Testis (tissue), 5 donors: Measurements from ENCODE around the gene PHF2. TPM values are rescaled to one million over a fixed set of nuclear protein-coding genes. Genes with fewer than 3 reads are reported as not detected.

ENCODE experiments used
- DNase-seq: peaks from one replicate; pipeline ENCODE4 v3.0.0-alpha.2; 2019
- H3K27ac ChIP-seq, 2 donors: fragments of 200-600 bp; sonication (generic); one replicate each; pipeline ENCODE4 v1.5.1; 2019
- H3K27me3 ChIP-seq: fragments of 200-600 bp; sonication (generic); one replicate; pipeline ENCODE4 v1.5.1; 2019
- H3K36me3 ChIP-seq: fragments of 200-600 bp; sonication (generic); one replicate; pipeline ENCODE4 v1.5.1; 2017; ENCODE audit warnings: low read depth; ENCODE audit errors: missing control alignments
- H3K4me1 ChIP-seq: fragments of 200-600 bp; sonication (generic); one replicate; pipeline ENCODE4 v1.5.1; 2019
- H3K4me3 ChIP-seq, 2 donors: fragments of 200-600 bp; sonication (generic); one replicate each; pipeline ENCODE4 v1.5.1; 2017 to 2019
- H3K9me3 ChIP-seq: fragments of 200-600 bp; sonication (generic); one replicate; pipeline ENCODE4 v1.5.1; 2017
- POLR2A ChIP-seq: fragments of 450-650 bp; IDR thresholded peaks from one replicate; pipeline ENCODE4 v1.6.1; 2017; ENCODE audit warnings: antibody characterized with exemption, mild to moderate bottlenecking, moderate library complexity
- WGBS, 2 donors: methylation state at CpG; one replicate each; pipeline ENCODE4 v1.1.5; 2018; 5-methylcytosine and 5-hydroxymethylcytosine counted together
- intact Hi-C: fragments of 100-400 bp; cut with DNase I; formaldehyde crosslinking; loops from one replicate; pipeline ENCODE4 v1.15.1; 2023; ENCODE audit warnings: low total_unique reads
- long read RNA-seq, 2 donors: transcript quantifications; one replicate each; lab custom pipeline, GENCODE V29; 2026
- polyA plus RNA-seq: library from polyadenylated mRNA; stranded (reverse); fragments of 350-450 nt; fragmentation: Illumina TruSeq; extraction: RNeasy Lipid Tissue Mini Kit (QIAGEN cat#74804); gene quantifications from one replicate; pipeline ENCODE4 v1.2.3, GENCODE V29; 2014; ENCODE audit warnings: low read depth, low replicate concordance; ENCODE audit not compliant: insufficient read depth
- total RNA-seq, 2 donors: library from RNA; depleted of rRNA; stranded (reverse); fragments of >200 nt; gene quantifications; one replicate each; pipeline ENCODE4 v1.2.3, GENCODE V29; 2016
- TF ChIP-seq, protein P1 (sequence below), 3 experiments: fragments of 450-650 bp in 2 of 3; fragments of 200-600 bp in 1 of 3; sonication (generic) in 1 of 3; IDR thresholded peaks; one replicate each; pipeline ENCODE4 v1.5.1; 2016 to 2019; ENCODE audit warnings: antibody characterized with exemption in 3 of 3, mild to moderate bottlenecking in 2 of 3, moderate library complexity in 1 of 3

The PHF2 gene
- total RNA-seq (10 to 100 TPM; 19.6 to 20.6 TPM), polyA plus RNA-seq (22.1 TPM)
- long read RNA-seq, donor 1, full-length matches to known transcripts, result 1 of 1 reads
- long read RNA-seq, donor 1, partial matches to known transcripts, result 0 of 1 reads
- long read RNA-seq, donor 1, other reads (novel, unspliced or antisense), result 0 of 1 reads
- long read RNA-seq, donor 2, result 0 reads

- TF ChIP-seq POLR2A, result no peak
- TF ChIP-seq, protein P1, sequence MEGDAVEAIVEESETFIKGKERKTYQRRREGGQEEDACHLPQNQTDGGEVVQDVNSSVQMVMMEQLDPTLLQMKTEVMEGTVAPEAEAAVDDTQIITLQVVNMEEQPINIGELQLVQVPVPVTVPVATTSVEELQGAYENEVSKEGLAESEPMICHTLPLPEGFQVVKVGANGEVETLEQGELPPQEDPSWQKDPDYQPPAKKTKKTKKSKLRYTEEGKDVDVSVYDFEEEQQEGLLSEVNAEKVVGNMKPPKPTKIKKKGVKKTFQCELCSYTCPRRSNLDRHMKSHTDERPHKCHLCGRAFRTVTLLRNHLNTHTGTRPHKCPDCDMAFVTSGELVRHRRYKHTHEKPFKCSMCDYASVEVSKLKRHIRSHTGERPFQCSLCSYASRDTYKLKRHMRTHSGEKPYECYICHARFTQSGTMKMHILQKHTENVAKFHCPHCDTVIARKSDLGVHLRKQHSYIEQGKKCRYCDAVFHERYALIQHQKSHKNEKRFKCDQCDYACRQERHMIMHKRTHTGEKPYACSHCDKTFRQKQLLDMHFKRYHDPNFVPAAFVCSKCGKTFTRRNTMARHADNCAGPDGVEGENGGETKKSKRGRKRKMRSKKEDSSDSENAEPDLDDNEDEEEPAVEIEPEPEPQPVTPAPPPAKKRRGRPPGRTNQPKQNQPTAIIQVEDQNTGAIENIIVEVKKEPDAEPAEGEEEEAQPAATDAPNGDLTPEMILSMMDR (IDR thresholded peaks at IDR 0.05), result no peak
- no peaks in the 10 kb centered on the region for H3K36me3 ChIP-seq
- DNase-seq, result peak; percentile 20
- peak within 1 kb of the TSS; percentile 74 to 82 for H3K4me3 ChIP-seq
- intact Hi-C loops, result no loop called here
- peaks cover 20% of the 10 kb centered on the region for H3K4me1 ChIP-seq
- peak within 1 kb of the TSS; percentile 91 to 93 for H3K27ac ChIP-seq
- H3K27me3 ChIP-seq, result no peaks in the 10 kb centered on the region
- H3K9me3 ChIP-seq, result no peaks in the 10 kb centered on the region
- WGBS, 2 donors, result 1% methylated on average over 17 to 80 of the region's 140 CpGs
These were observed at the start of gene PHF2 for GRCh38 chr9:93576258-93577077. TSS of gene PHF2 (plus strand) at chr9:93576584. CDS start at chr9:93576774, 190 bp downstream.

GRCh38 chr9:93531374-93531773 lies 45.0 kb upstream of the PHF2 start:
- intact Hi-C loops, result no loop called here
- no peak for DNase-seq
- no peak for TF ChIP-seq POLR2A
- TF ChIP-seq, protein P1 (IDR thresholded peaks at IDR 0.05), result no peak

GRCh38 chr9:93532141-93532540 lies 44.2 kb upstream of the PHF2 start:
- no peak for DNase-seq
- intact Hi-C loops, result no loop called here
- Histone ChIP-seq H3K4me1 (no peaks in the 10 kb centered on the region), H3K9me3 (no peaks in the 10 kb centered on the region), H3K27me3 (no peaks in the 10 kb centered on the region), H3K4me3 (no peak overlapping the region), H3K27ac (no peak overlapping the region), H3K36me3 (no peaks in the 10 kb centered on the region)
- TF ChIP-seq, protein P1 (IDR thresholded peaks at IDR 0.05), result no peak
- TF ChIP-seq POLR2A, result no peak
- WGBS, 2 donors, result 67 to 78% methylated on average over 8 of the region's 8 CpGs

More at GRCh38 chr9:93531374-93531773, 45.0 kb upstream of the PHF2 start:
- Histone ChIP-seq H3K4me1 (no peaks in the 10 kb centered on the region), H3K9me3 (no peaks in the 10 kb centered on the region), H3K27me3 (no peaks in the 10 kb centered on the region), H3K36me3 (no peaks in the 10 kb centered on the region), H3K4me3 (no peak overlapping the region), H3K27ac (no peak overlapping the region)
- WGBS, 2 donors, result 86 to 89% methylated on average over 3 of the region's 3 CpGs

DNA sequence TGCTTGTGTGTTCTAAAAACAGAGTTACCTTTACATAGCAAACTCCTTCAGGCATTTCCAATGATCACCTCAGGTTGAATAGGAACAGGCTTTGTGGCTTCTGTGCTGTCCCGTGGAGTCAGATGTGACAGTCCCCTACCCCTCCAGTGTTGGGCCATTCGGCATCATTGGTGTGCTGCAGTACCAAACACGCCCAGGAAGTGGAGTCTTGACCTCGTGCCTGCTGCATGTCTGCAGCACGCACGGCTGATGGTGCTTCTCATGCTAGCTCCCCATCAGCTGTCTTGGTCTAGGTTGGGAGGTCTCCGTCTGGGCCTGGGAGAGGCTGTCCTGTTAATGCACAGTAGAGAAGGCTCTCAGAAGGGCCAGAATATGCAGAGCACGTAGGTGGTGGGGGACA lies 42.5 kb upstream of the PHF2 start:
- H3K36me3 ChIP-seq, result no peaks in the 10 kb centered on the region
- intact Hi-C loops, result no loop called here
- H3K9me3 ChIP-seq, result no peaks in the 10 kb centered on the region
- no peak for TF ChIP-seq POLR2A
- TF ChIP-seq, protein P1 (IDR thresholded peaks at IDR 0.05), result no peak
- WGBS, 2 donors, result 87 to 89% methylated on average over 7 to 8 of the region's 8 CpGs
- H3K4me3 ChIP-seq, result no peak overlapping the region
- no peaks in the 10 kb centered on the region for H3K27me3 ChIP-seq
- no peaks in the 10 kb centered on the region for H3K4me1 ChIP-seq
- no peak for DNase-seq
- H3K27ac ChIP-seq, result no peak overlapping the region
